Measurements from ENCODE around the gene RRP15. TPM values are rescaled to one million over a fixed set of nuclear protein-coding genes. Genes with fewer than 3 reads are reported as not detected.

Gene RRP15
- total and polyA plus RNA-seq, 2 donors (not counting 1 experiment from before 2014, with no cell fraction given), result 6.9 to 8.6 TPM

GRCh38 chr1:218366322-218367052 is 81.4 kb downstream of the RRP15 start:
- H3K4me3 ChIP-seq (replicated peaks in 1 of 4; ENCODE audit: control extremely low read depth in 1 of 4, insufficient read depth in 1 of 4, low read depth in 3 of 4, low read length in 4 of 4), result no peak overlapping the region
- H3K36me3 ChIP-seq (ENCODE audit: control insufficient read depth, insufficient read depth, low read length), result no peaks in the 10 kb centered on the region
- H3K27ac ChIP-seq (ENCODE audit: insufficient read depth, low read length), result no peak overlapping the region
- peaks cover 27% of the 10 kb centered on the region for H3K4me1 ChIP-seq (ENCODE audit: control insufficient read depth, extremely low read depth, insufficient read depth, low read length)
- DNase-seq (ENCODE audit: low read depth in 2 of 2), result peak in 1 of 2 donors; percentile 44
- no peak overlapping the region for H2AFZ ChIP-seq (ENCODE audit: low read length)
- no peak overlapping the region for H3K4me2 ChIP-seq (ENCODE audit: extremely low read depth, insufficient read depth, low read length)
- TF ChIP-seq EZH2 (IDR thresholded peaks at IDR 0.05; ENCODE audit: low read length, missing control alignments) (no peak), CTCF (conservative IDR thresholded peaks at IDR 0.05 in 1 of 2, IDR thresholded peaks at IDR 0.05 in 1 of 2; ENCODE audit: low read depth in 1 of 2, low read length in 2 of 2) (no peak)
- no peaks in the 10 kb centered on the region for H3K9me3 ChIP-seq (ENCODE audit: control insufficient read depth, insufficient read depth, low read depth, low read length)
- no peaks in the 10 kb centered on the region for H3K27me3 ChIP-seq (ENCODE audit: control insufficient read depth, insufficient read depth, low read length)
- H3K79me2 ChIP-seq (ENCODE audit: control insufficient read depth, insufficient read depth, low read length), result no peaks in the 10 kb centered on the region
- H3K9ac ChIP-seq (ENCODE audit: insufficient read depth, low read length), result no peak overlapping the region
- H4K20me1 ChIP-seq (ENCODE audit: control insufficient read depth, extremely low read depth, insufficient read depth, low read length), result no peaks in the 10 kb centered on the region

- Histone ChIP-seq H3K9ac (ENCODE audit: insufficient read depth, low read length) (no peak overlapping the region), H3K27ac (ENCODE audit: insufficient read depth, low read length) (no peak overlapping the region), H3K4me3 (replicated peaks in 1 of 4; ENCODE audit: control extremely low read depth in 1 of 4, insufficient read depth in 1 of 4, low read depth in 3 of 4, low read length in 4 of 4) (no peak overlapping the region), H2AFZ (ENCODE audit: low read length) (no peak overlapping the region), H3K9me3 (ENCODE audit: control insufficient read depth, insufficient read depth, low read depth, low read length) (no peaks in the 10 kb centered on the region), H4K20me1 (ENCODE audit: control insufficient read depth, extremely low read depth, insufficient read depth, low read length) (no peaks in the 10 kb centered on the region), H3K4me1 (ENCODE audit: control insufficient read depth, extremely low read depth, insufficient read depth, low read length) (peaks cover 31% of the 10 kb centered on the region), H3K36me3 (ENCODE audit: control insufficient read depth, insufficient read depth, low read length) (no peaks in the 10 kb centered on the region), H3K79me2 (ENCODE audit: control insufficient read depth, insufficient read depth, low read length) (no peaks in the 10 kb centered on the region), H3K27me3 (ENCODE audit: control insufficient read depth, insufficient read depth, low read length) (no peaks in the 10 kb centered on the region), H3K4me2 (ENCODE audit: extremely low read depth, insufficient read depth, low read length) (no peak overlapping the region)
- DNase-seq (ENCODE audit: low read depth in 2 of 2), result peak in 1 of 2 donors; percentile 55
- no peak for TF ChIP-seq EZH2 (IDR thresholded peaks at IDR 0.05; ENCODE audit: low read length, missing control alignments)
- no peak for TF ChIP-seq CTCF (conservative IDR thresholded peaks at IDR 0.05 in 1 of 2, IDR thresholded peaks at IDR 0.05 in 1 of 2; ENCODE audit: low read depth in 1 of 2, low read length in 2 of 2)
Measured at GRCh38 chr1:218367118-218367517, 82.0 kb downstream of the RRP15 start.

GRCh38 chr1:218368686-218369085 is 83.6 kb downstream of the RRP15 start:
- H3K27me3 ChIP-seq (ENCODE audit: control insufficient read depth, insufficient read depth, low read length), result no peaks in the 10 kb centered on the region
- no peaks in the 10 kb centered on the region for H3K79me2 ChIP-seq (ENCODE audit: control insufficient read depth, insufficient read depth, low read length)
- no peaks in the 10 kb centered on the region for H3K36me3 ChIP-seq (ENCODE audit: control insufficient read depth, insufficient read depth, low read length)
- H3K27ac ChIP-seq (ENCODE audit: insufficient read depth, low read length), result no peak overlapping the region
- H3K9ac ChIP-seq (ENCODE audit: insufficient read depth, low read length), result no peak overlapping the region
- no peak for DNase-seq (ENCODE audit: low read depth in 2 of 2)
- TF ChIP-seq CTCF (conservative IDR thresholded peaks at IDR 0.05 in 1 of 2, IDR thresholded peaks at IDR 0.05 in 1 of 2; ENCODE audit: low read depth in 1 of 2, low read length in 2 of 2) (no peak), EZH2 (IDR thresholded peaks at IDR 0.05; ENCODE audit: low read length, missing control alignments) (no peak)
- H2AFZ ChIP-seq (ENCODE audit: low read length), result no peak overlapping the region
- H4K20me1 ChIP-seq (ENCODE audit: control insufficient read depth, extremely low read depth, insufficient read depth, low read length), result no peaks in the 10 kb centered on the region
- H3K9me3 ChIP-seq (ENCODE audit: control insufficient read depth, insufficient read depth, low read depth, low read length), result no peaks in the 10 kb centered on the region
- no peak overlapping the region for H3K4me2 ChIP-seq (ENCODE audit: extremely low read depth, insufficient read depth, low read length)
- peaks cover 34% of the 10 kb centered on the region for H3K4me1 ChIP-seq (ENCODE audit: control insufficient read depth, extremely low read depth, insufficient read depth, low read length)
- H3K4me3 ChIP-seq (replicated peaks in 1 of 4; ENCODE audit: control extremely low read depth in 1 of 4, insufficient read depth in 1 of 4, low read depth in 3 of 4, low read length in 4 of 4), result no peak overlapping the region
